HUES48 (cell line): ENCODE results near the gene HCN2.
"Not testable (repeated sequence)": the region's sequence is repeated elsewhere in the genome, so short reads cannot be mapped to it uniquely, and the experiment has no call there.

ENCODE experiments used
- H3K27ac ChIP-seq: one replicate; pipeline ENCODE4 v1.7.0; 2013; ENCODE audit warnings: low read depth, low read length, inconsistent platforms
- H3K27me3 ChIP-seq: 2 replicates; pipeline ENCODE4 v1.6.1; 2013; ENCODE audit warnings: mild to moderate bottlenecking, low read length; ENCODE audit not compliant: control insufficient read depth, insufficient read depth
- H3K36me3 ChIP-seq: 2 replicates; pipeline ENCODE4 v1.6.1; 2013; ENCODE audit warnings: low read length; ENCODE audit not compliant: control insufficient read depth, insufficient read depth
- H3K4me1 ChIP-seq: 2 replicates; pipeline ENCODE4 v1.6.1; 2013; ENCODE audit warnings: mild to moderate bottlenecking, low read length; ENCODE audit not compliant: control insufficient read depth, insufficient read depth
- H3K4me3 ChIP-seq: 2 replicates; pipeline ENCODE4 v1.5.1; 2013; ENCODE audit warnings: mild to moderate bottlenecking, low read depth, low read length
- H3K9ac ChIP-seq: 2 replicates; pipeline ENCODE4 v1.6.1; 2013; ENCODE audit warnings: mild to moderate bottlenecking, low read depth, low read length, moderate library complexity
- H3K9me3 ChIP-seq: 2 replicates; pipeline ENCODE4 v1.6.1; 2013; ENCODE audit warnings: low read length; ENCODE audit not compliant: control insufficient read depth, insufficient read depth

HCN2 gene

GRCh38 chr19:616747-617526 lies 27.3 kb downstream of the HCN2 start:
- Histone ChIP-seq H3K4me3 (no peak overlapping the region), H3K4me1 (no peaks in the 10 kb centered on the region), H3K27ac (no peak overlapping the region), H3K27me3 (no peaks in the 10 kb centered on the region), H3K36me3 (peaks cover 38% of the 10 kb centered on the region), H3K9me3 (no peaks in the 10 kb centered on the region), H3K9ac (no peak overlapping the region)

- no peaks in the 10 kb centered on the region for H3K4me1 ChIP-seq
- no peaks in the 10 kb centered on the region for H3K27me3 ChIP-seq
- H3K9ac ChIP-seq: no peak overlapping the region
- H3K9me3 ChIP-seq: no peaks in the 10 kb centered on the region
- no peak overlapping the region for H3K4me3 ChIP-seq
- peaks cover 43% of the 10 kb centered on the region for H3K36me3 ChIP-seq
- no peak overlapping the region for H3K27ac ChIP-seq
Observed at GRCh38 chr19:617551-618246, 28.0 kb downstream of the HCN2 start.

- Histone ChIP-seq H3K27me3 (no peaks in the 10 kb centered on the region), H3K4me1 (no peaks in the 10 kb centered on the region), H3K4me3 (no peak overlapping the region), H3K27ac (no peak overlapping the region), H3K9ac (no peak overlapping the region), H3K9me3 (no peaks in the 10 kb centered on the region), H3K36me3 (peaks cover 48% of the 10 kb centered on the region)
Observed at GRCh38 chr19:618247-618619, 28.6 kb downstream of the HCN2 start.

GRCh38 chr19:618674-619285 lies 29.1 kb downstream of the HCN2 start:
- Histone ChIP-seq H3K4me1 (no peaks in the 10 kb centered on the region), H3K4me3 (no peak overlapping the region), H3K27me3 (no peaks in the 10 kb centered on the region), H3K27ac (no peak overlapping the region), H3K36me3 (peaks cover 54% of the 10 kb centered on the region), H3K9ac (no peak overlapping the region), H3K9me3 (no peaks in the 10 kb centered on the region)

- Histone ChIP-seq H3K27ac (no peak overlapping the region), H3K4me1 (no peaks in the 10 kb centered on the region), H3K27me3 (no peaks in the 10 kb centered on the region), H3K9me3 (no peaks in the 10 kb centered on the region), H3K9ac (no peak overlapping the region), H3K4me3 (no peak overlapping the region), H3K36me3 (peaks cover 60% of the 10 kb centered on the region)
Observed at GRCh38 chr19:619286-620002, 29.8 kb downstream of the HCN2 start.

- Histone ChIP-seq H3K9me3 (no peaks in the 10 kb centered on the region), H3K27ac (no peak overlapping the region), H3K36me3 (peaks cover 63% of the 10 kb centered on the region), H3K27me3 (no peaks in the 10 kb centered on the region), H3K9ac (no peak overlapping the region), H3K4me1 (no peaks in the 10 kb centered on the region), H3K4me3 (no peak overlapping the region)
Observed at GRCh38 chr19:620166-620862, 30.6 kb downstream of the HCN2 start.

- H3K27ac ChIP-seq, H3K4me1 ChIP-seq, H3K9ac ChIP-seq, H3K4me3 ChIP-seq, H3K27me3 ChIP-seq, H3K9me3 ChIP-seq: not testable (repeated sequence)
- peaks cover 69% of the 10 kb centered on the region for H3K36me3 ChIP-seq
Observed at GRCh38 chr19:621191-621590, 31.5 kb downstream of the HCN2 start.

GRCh38 chr19:621819-622218 lies 32.1 kb downstream of the HCN2 start:
- Histone ChIP-seq H3K27ac (no peak overlapping the region), H3K4me3 (no peak overlapping the region), H3K9me3 (no peaks in the 10 kb centered on the region), H3K27me3 (no peaks in the 10 kb centered on the region), H3K36me3 (peaks cover 72% of the 10 kb centered on the region), H3K4me1 (no peaks in the 10 kb centered on the region), H3K9ac (no peak overlapping the region)

GRCh38 chr19:622666-623065 lies 33.0 kb downstream of the HCN2 start:
- no peaks in the 10 kb centered on the region for H3K27me3 ChIP-seq
- H3K4me3 ChIP-seq: no peak overlapping the region
- peaks cover 76% of the 10 kb centered on the region for H3K36me3 ChIP-seq
- H3K4me1 ChIP-seq: no peaks in the 10 kb centered on the region
- H3K9me3 ChIP-seq: no peaks in the 10 kb centered on the region
- no peak overlapping the region for H3K9ac ChIP-seq
- no peak overlapping the region for H3K27ac ChIP-seq

- Histone ChIP-seq H3K9ac (no peak overlapping the region), H3K27ac (no peak overlapping the region), H3K9me3 (no peaks in the 10 kb centered on the region), H3K36me3 (peaks cover 76% of the 10 kb centered on the region), H3K4me3 (no peak overlapping the region), H3K4me1 (no peaks in the 10 kb centered on the region), H3K27me3 (no peaks in the 10 kb centered on the region)
Observed at GRCh38 chr19:623175-623916, 33.7 kb downstream of the HCN2 start.
